Activated CD4-positive, alpha-beta T cell treated with anti-CD3 and anti-CD28 coated beads, Interleukin-2, amount 10 ng/mL, durations not matched to agents 24 days and 14 days (primary cell): ENCODE data around the gene ZBTB7B. TPM values are rescaled to one million over a fixed set of nuclear protein-coding genes. Genes with fewer than 3 reads are reported as not detected.
"Not testable (repeated sequence)": the region's sequence is repeated elsewhere in the genome, so short reads cannot be mapped to it uniquely, and the experiment has no call there.

Experiments used
- DNase-seq: peaks from one replicate; pipeline ENCODE4 v3.0.0; 2022
- H3K27ac Mint-ChIP-seq: one replicate; pipeline ENCODE4 v1.8.0; 2022; ENCODE audit warnings: mild to moderate bottlenecking, mixed read lengths
- H3K27me3 Mint-ChIP-seq: one replicate; pipeline ENCODE4 v1.8.0; 2022; ENCODE audit warnings: mixed read lengths
- H3K36me3 Mint-ChIP-seq: one replicate; pipeline ENCODE4 v1.8.0; 2022; ENCODE audit warnings: low read depth, mild to moderate bottlenecking, mixed read lengths
- H3K4me1 Mint-ChIP-seq: one replicate; pipeline ENCODE4 v1.8.0; 2021; ENCODE audit warnings: mixed read lengths
- H3K4me3 Mint-ChIP-seq: one replicate; pipeline ENCODE4 v1.8.0; 2022; ENCODE audit warnings: mild to moderate bottlenecking, moderate library complexity, mixed read lengths
- H3K9me3 Mint-ChIP-seq: one replicate; pipeline ENCODE4 v1.8.0; 2021; ENCODE audit warnings: mixed read lengths
- intact Hi-C: fragments of 100-400 bp; cut with micrococcal nuclease; formaldehyde crosslinking; loops from one replicate; pipeline ENCODE4 v1.15.1; 2023
- total RNA-seq: library from RNA; stranded (reverse); gene quantifications from 2 replicates; pipeline ENCODE4 v1.2.3, GENCODE V29; 2022

ZBTB7B gene
- total RNA-seq, 1 donor from 2014 or later, result 150 TPM

- Mint-ChIP-seq H3K9me3 (no peaks in the 10 kb centered on the region), H3K36me3 (peaks cover 30% of the 10 kb centered on the region), H3K4me3 (no peak overlapping the region), H3K4me1 (peaks cover 47% of the 10 kb centered on the region), H3K27ac (peak overlapping the region; percentile 65), H3K27me3 (no peaks in the 10 kb centered on the region)
- intact Hi-C loops, result loop anchor here (5.0 to 10.0 kb wide), 3 partner anchors 90 to 1533 kb away; partner anchors contain the start of genes EFNA4, MEF2D and RUSC1
- no peak for DNase-seq
Observed at GRCh38 chr1:154972213-154972516, 30.4 kb upstream of the ZBTB7B start.

- Mint-ChIP-seq H3K9me3 (no peaks in the 10 kb centered on the region), H3K4me3 (no peak overlapping the region), H3K4me1 (peaks cover 49% of the 10 kb centered on the region), H3K27ac (peak overlapping the region; percentile 65), H3K36me3 (peaks cover 32% of the 10 kb centered on the region), H3K27me3 (no peaks in the 10 kb centered on the region)
- intact Hi-C loops, result loop anchor here (5.0 to 10.0 kb wide), 3 partner anchors 90 to 1532 kb away; partner anchors contain the start of genes EFNA4, MEF2D and RUSC1
- peak; percentile 70 for DNase-seq
Observed at GRCh38 chr1:154972517-154973343, 29.9 kb upstream of the ZBTB7B start.

GRCh38 chr1:154973344-154974101, 29.1 kb upstream of the ZBTB7B start:
- DNase-seq, result peak; percentile 98
- Mint-ChIP-seq H3K4me3 (no peak overlapping the region), H3K36me3 (peaks cover 29% of the 10 kb centered on the region), H3K4me1 (peaks cover 43% of the 10 kb centered on the region), H3K27me3 (no peaks in the 10 kb centered on the region), H3K27ac (peak overlapping the region; percentile 6), H3K9me3 (no peaks in the 10 kb centered on the region)
- intact Hi-C loops, result loop anchor here (1.0 to 10.0 kb wide), 10 partner anchors 10 to 1531 kb away; partner anchors contain the start of genes EFNA4, FLAD1, MEF2D and PBXIP1

GRCh38 chr1:154974102-154974807, 28.3 kb upstream of the ZBTB7B start, which contains the start of gene CKS1B:
TSS of gene CKS1B (plus strand) at chr1:154974681. CDS start at chr1:154974746, 65 bp downstream.
- H3K27ac Mint-ChIP-seq, result no peak within 1 kb of the TSS
- H3K4me1 Mint-ChIP-seq, result peaks cover 39% of the 10 kb centered on the region
- H3K27me3 Mint-ChIP-seq, result no peaks in the 10 kb centered on the region
- intact Hi-C loops, result loop anchor here (1.0 to 10.0 kb wide), 10 partner anchors 9 to 1531 kb away; partner anchors contain the start of genes EFNA4, FLAD1, MEF2D and PBXIP1
- H3K9me3 Mint-ChIP-seq, result no peaks in the 10 kb centered on the region
- DNase-seq, result peak; percentile 98
- no peak within 1 kb of the TSS for H3K4me3 Mint-ChIP-seq
- peaks cover 28% of the 10 kb centered on the region for H3K36me3 Mint-ChIP-seq

GRCh38 chr1:154974808-154975408, 27.7 kb upstream of the ZBTB7B start:
- Mint-ChIP-seq H3K4me1 (peaks cover 37% of the 10 kb centered on the region), H3K27ac (no peak overlapping the region), H3K4me3 (no peak overlapping the region), H3K27me3 (no peaks in the 10 kb centered on the region), H3K9me3 (no peaks in the 10 kb centered on the region), H3K36me3 (peaks cover 26% of the 10 kb centered on the region)
- DNase-seq, result peak; percentile 98
- intact Hi-C loops, result loop anchor here (1.0 to 10.0 kb wide), 10 partner anchors 8 to 1530 kb away; partner anchors contain the start of genes EFNA4, FLAD1, MEF2D and PBXIP1

GRCh38 chr1:154975409-154976059, 27.1 kb upstream of the ZBTB7B start:
- intact Hi-C loops, result loop anchor here (2.0 to 10.0 kb wide), 2 partner anchors 39 to 1529 kb away; partner anchors contain the start of genes MEF2D and PMVK
- no peak overlapping the region for H3K4me3 Mint-ChIP-seq
- DNase-seq, result peak; percentile 91
- no peaks in the 10 kb centered on the region for H3K27me3 Mint-ChIP-seq
- peaks cover 37% of the 10 kb centered on the region for H3K4me1 Mint-ChIP-seq
- H3K36me3 Mint-ChIP-seq, result peaks cover 28% of the 10 kb centered on the region
- H3K27ac Mint-ChIP-seq, result no peak overlapping the region
- no peaks in the 10 kb centered on the region for H3K9me3 Mint-ChIP-seq

- peak overlapping the region; percentile 42 for H3K4me3 Mint-ChIP-seq
- H3K9me3 Mint-ChIP-seq, H3K27ac Mint-ChIP-seq, DNase-seq, H3K27me3 Mint-ChIP-seq: not testable (repeated sequence)
- peaks cover 26% of the 10 kb centered on the region for H3K36me3 Mint-ChIP-seq
- peaks cover 21% of the 10 kb centered on the region for H3K4me1 Mint-ChIP-seq
- intact Hi-C loops, result loop anchor here (10.0 kb wide), 1 partner anchor 1527 kb away; the partner anchor contains the start of gene MEF2D
Observed at GRCh38 chr1:154977762-154978161, 24.8 kb upstream of the ZBTB7B start.

GRCh38 chr1:154978360-154978759, 24.2 kb upstream of the ZBTB7B start:
- Mint-ChIP-seq H3K4me3 (no peak overlapping the region), H3K4me1 (peaks cover 17% of the 10 kb centered on the region), H3K27ac (no peak overlapping the region), H3K27me3 (no peaks in the 10 kb centered on the region), H3K36me3 (peaks cover 26% of the 10 kb centered on the region), H3K9me3 (no peaks in the 10 kb centered on the region)
- intact Hi-C loops, result loop anchor here (10.0 kb wide), 1 partner anchor 1526 kb away; the partner anchor contains the start of gene MEF2D
- DNase-seq, result no peak

- H3K4me3 Mint-ChIP-seq, result no peak overlapping the region
- peaks cover 16% of the 10 kb centered on the region for H3K4me1 Mint-ChIP-seq
- H3K36me3 Mint-ChIP-seq, result peaks cover 23% of the 10 kb centered on the region
- intact Hi-C loops, result loop anchor here (2.0 to 5.0 kb wide), 4 partner anchors 68 to 210 kb away; partner anchors contain the start of genes ADAM15, KRTCAP2, SLC50A1 and TRIM46
- no peak overlapping the region for H3K27ac Mint-ChIP-seq
- H3K27me3 Mint-ChIP-seq, result no peaks in the 10 kb centered on the region
- no peak for DNase-seq
- H3K9me3 Mint-ChIP-seq, result no peaks in the 10 kb centered on the region
Observed at GRCh38 chr1:154982341-154982740, 20.3 kb upstream of the ZBTB7B start.

- Mint-ChIP-seq H3K4me3 (no peak within 1 kb of the TSS), H3K4me1 (peaks cover 11% of the 10 kb centered on the region), H3K27me3 (no peaks in the 10 kb centered on the region), H3K9me3 (no peaks in the 10 kb centered on the region), H3K27ac (peak within 1 kb of the TSS; percentile 8), H3K36me3 (peaks cover 21% of the 10 kb centered on the region)
- peak; percentile 99 for DNase-seq
- intact Hi-C loops, result loop anchor here (1.0 to 5.0 kb wide), 6 partner anchors 9 to 209 kb away; partner anchors contain the start of genes ADAM15, CKS1B, KRTCAP2 and SLC50A1
Observed at GRCh38 chr1:154982897-154983648, 19.5 kb upstream of the ZBTB7B start, which contains the start of gene FLAD1. TSS of gene FLAD1 (plus strand) at chr1:154983344. CDS start at chr1:154983695, 351 bp downstream.

- Mint-ChIP-seq H3K27me3 (no peaks in the 10 kb centered on the region), H3K27ac (peak overlapping the region; percentile 8), H3K4me3 (no peak overlapping the region), H3K4me1 (peaks cover 16% of the 10 kb centered on the region), H3K9me3 (no peaks in the 10 kb centered on the region), H3K36me3 (peaks cover 29% of the 10 kb centered on the region)
- peak; percentile 64 for DNase-seq
- intact Hi-C loops, result loop anchor here (1.0 to 5.0 kb wide), 6 partner anchors 10 to 208 kb away; partner anchors contain the start of genes ADAM15, CKS1B, KRTCAP2 and SLC50A1
Observed at GRCh38 chr1:154983776-154984466, 18.7 kb upstream of the ZBTB7B start.
